Activated CD4-positive, alpha-beta T cell treated with anti-CD3 and anti-CD28 coated beads, Interleukin-2, amount 10 ng/mL, durations not matched to agents 24 days and 14 days (primary cell): ENCODE measurements around the gene BICC1. TPM values are rescaled to one million over a fixed set of nuclear protein-coding genes. Genes with fewer than 3 reads are reported as not detected.

Experiments used
- DNase-seq: peaks from one replicate; pipeline ENCODE4 v3.0.0; 2022
- H3K27ac Mint-ChIP-seq: one replicate; pipeline ENCODE4 v1.8.0; 2022; ENCODE audit warnings: mild to moderate bottlenecking, mixed read lengths
- H3K27me3 Mint-ChIP-seq: one replicate; pipeline ENCODE4 v1.8.0; 2022; ENCODE audit warnings: mixed read lengths
- H3K36me3 Mint-ChIP-seq: one replicate; pipeline ENCODE4 v1.8.0; 2022; ENCODE audit warnings: low read depth, mild to moderate bottlenecking, mixed read lengths
- H3K4me1 Mint-ChIP-seq: one replicate; pipeline ENCODE4 v1.8.0; 2021; ENCODE audit warnings: mixed read lengths
- H3K4me3 Mint-ChIP-seq: one replicate; pipeline ENCODE4 v1.8.0; 2022; ENCODE audit warnings: mild to moderate bottlenecking, moderate library complexity, mixed read lengths
- H3K9me3 Mint-ChIP-seq: one replicate; pipeline ENCODE4 v1.8.0; 2021; ENCODE audit warnings: mixed read lengths
- intact Hi-C: fragments of 100-400 bp; cut with micrococcal nuclease; formaldehyde crosslinking; loops from one replicate; pipeline ENCODE4 v1.15.1; 2023
- total RNA-seq: library from RNA; stranded (reverse); gene quantifications from 2 replicates; pipeline ENCODE4 v1.2.3, GENCODE V29; 2022

BICC1 gene
- total RNA-seq, 1 donor from 2014 or later: not detected

- Mint-ChIP-seq H3K27me3 (no peaks in the 10 kb centered on the region), H3K4me3 (no peak overlapping the region), H3K27ac (no peak overlapping the region), H3K9me3 (peaks cover 6% of the 10 kb centered on the region), H3K4me1 (no peaks in the 10 kb centered on the region), H3K36me3 (no peaks in the 10 kb centered on the region)
- intact Hi-C loops: no loop called here
- no peak for DNase-seq
These were observed 47.4 kb downstream of the BICC1 start for GRCh38 chr10:58560068-58560467.

GRCh38 chr10:58565271-58565670 lies 52.6 kb downstream of the BICC1 start:
- H3K27me3 Mint-ChIP-seq: no peaks in the 10 kb centered on the region
- peaks cover 6% of the 10 kb centered on the region for H3K9me3 Mint-ChIP-seq
- no peak for DNase-seq
- H3K4me1 Mint-ChIP-seq: no peaks in the 10 kb centered on the region
- no peak overlapping the region for H3K4me3 Mint-ChIP-seq
- H3K27ac Mint-ChIP-seq: no peak overlapping the region
- H3K36me3 Mint-ChIP-seq: no peaks in the 10 kb centered on the region
- intact Hi-C loops: no loop called here

DNA sequence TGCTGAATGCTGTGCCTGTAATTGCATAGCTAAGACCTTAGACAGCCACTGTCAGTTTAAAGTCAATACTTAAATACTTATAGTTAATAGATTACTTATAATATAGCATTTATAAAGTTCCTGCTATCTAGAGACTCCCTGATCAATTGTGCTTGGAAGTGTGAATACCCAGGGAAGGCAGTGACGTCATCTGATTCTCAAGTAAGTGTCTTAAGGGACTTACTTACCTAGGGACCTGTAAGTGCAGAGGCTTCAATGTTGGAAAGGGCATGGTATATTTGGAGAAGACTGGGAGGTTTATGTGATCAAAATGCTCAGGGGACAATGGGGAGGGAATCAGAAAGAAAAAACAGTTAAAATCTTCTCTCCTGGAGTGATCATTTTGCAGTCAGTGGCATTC lies 55.0 kb downstream of the BICC1 start:
- H3K27me3 Mint-ChIP-seq: no peaks in the 10 kb centered on the region
- peaks cover 2% of the 10 kb centered on the region for H3K9me3 Mint-ChIP-seq
- no peaks in the 10 kb centered on the region for H3K36me3 Mint-ChIP-seq
- DNase-seq: no peak
- no peak overlapping the region for H3K27ac Mint-ChIP-seq
- intact Hi-C loops: no loop called here
- no peak overlapping the region for H3K4me3 Mint-ChIP-seq
- H3K4me1 Mint-ChIP-seq: no peaks in the 10 kb centered on the region

GRCh38 chr10:58568428-58568935 lies 55.8 kb downstream of the BICC1 start:
- intact Hi-C loops: no loop called here
- H3K36me3 Mint-ChIP-seq: no peaks in the 10 kb centered on the region
- DNase-seq: no peak
- no peaks in the 10 kb centered on the region for H3K9me3 Mint-ChIP-seq
- H3K27ac Mint-ChIP-seq: no peak overlapping the region
- H3K27me3 Mint-ChIP-seq: no peaks in the 10 kb centered on the region
- no peaks in the 10 kb centered on the region for H3K4me1 Mint-ChIP-seq
- no peak overlapping the region for H3K4me3 Mint-ChIP-seq

DNA sequence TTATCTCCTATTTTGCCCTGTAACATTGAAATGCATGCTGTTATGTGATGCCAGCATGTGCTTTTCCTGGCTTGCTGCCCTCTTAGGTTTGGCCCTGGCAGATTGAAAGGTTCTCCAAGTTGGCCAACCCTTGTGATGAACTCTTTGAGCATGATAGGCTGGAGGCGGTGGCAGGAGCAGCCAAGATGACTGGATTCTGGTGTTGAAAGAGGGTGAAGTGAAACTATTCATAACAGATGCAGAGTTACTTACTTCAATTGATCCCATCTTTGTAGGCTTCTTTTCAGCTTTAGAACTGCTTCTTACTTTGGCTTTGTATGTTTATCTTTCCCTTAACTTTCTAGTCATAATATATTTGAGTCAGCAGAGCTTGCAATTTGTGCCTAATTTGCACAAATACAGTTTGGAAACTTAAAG lies 57.6 kb downstream of the BICC1 start:
- DNase-seq: no peak
- Mint-ChIP-seq H3K4me3 (no peak overlapping the region), H3K36me3 (no peaks in the 10 kb centered on the region), H3K9me3 (no peaks in the 10 kb centered on the region), H3K4me1 (no peaks in the 10 kb centered on the region), H3K27ac (no peak overlapping the region), H3K27me3 (no peaks in the 10 kb centered on the region)
- intact Hi-C loops: no loop called here

GRCh38 chr10:58570979-58571378 lies 58.3 kb downstream of the BICC1 start:
- intact Hi-C loops: no loop called here
- Mint-ChIP-seq H3K4me3 (no peak overlapping the region), H3K27me3 (no peaks in the 10 kb centered on the region), H3K36me3 (no peaks in the 10 kb centered on the region), H3K4me1 (no peaks in the 10 kb centered on the region), H3K9me3 (no peaks in the 10 kb centered on the region), H3K27ac (no peak overlapping the region)
- DNase-seq: no peak

- Mint-ChIP-seq H3K27ac (no peak overlapping the region), H3K27me3 (no peaks in the 10 kb centered on the region), H3K4me3 (no peak overlapping the region), H3K36me3 (no peaks in the 10 kb centered on the region), H3K4me1 (no peaks in the 10 kb centered on the region), H3K9me3 (no peaks in the 10 kb centered on the region)
- no peak for DNase-seq
- intact Hi-C loops: no loop called here
These were observed 60.5 kb downstream of the BICC1 start for GRCh38 chr10:58573144-58573543.

GRCh38 chr10:58574058-58574457 lies 61.4 kb downstream of the BICC1 start:
- intact Hi-C loops: no loop called here
- no peak overlapping the region for H3K27ac Mint-ChIP-seq
- no peaks in the 10 kb centered on the region for H3K9me3 Mint-ChIP-seq
- no peaks in the 10 kb centered on the region for H3K27me3 Mint-ChIP-seq
- no peak overlapping the region for H3K4me3 Mint-ChIP-seq
- DNase-seq: no peak
- no peaks in the 10 kb centered on the region for H3K4me1 Mint-ChIP-seq
- H3K36me3 Mint-ChIP-seq: no peaks in the 10 kb centered on the region

DNA sequence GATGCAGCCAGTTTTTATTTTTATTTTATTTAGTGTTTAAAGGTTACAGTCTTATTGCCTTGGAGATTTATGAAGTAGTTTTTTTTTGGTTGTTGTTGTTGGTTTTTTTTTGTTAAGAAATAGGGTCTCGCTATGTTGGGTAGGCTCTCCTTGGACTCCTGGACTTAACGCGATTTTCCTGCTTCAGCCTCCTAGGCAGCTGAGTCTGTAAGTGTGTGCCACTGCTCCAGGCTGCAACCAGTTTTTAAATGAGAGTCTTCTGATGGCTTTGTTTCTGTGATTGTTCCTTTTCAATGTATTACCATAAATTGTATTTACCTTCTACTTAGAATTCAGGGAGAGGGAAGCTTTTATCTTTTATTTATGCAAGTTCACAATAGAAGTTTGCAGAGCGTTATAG lies 62.8 kb downstream of the BICC1 start:
- no peaks in the 10 kb centered on the region for H3K36me3 Mint-ChIP-seq
- no peaks in the 10 kb centered on the region for H3K4me1 Mint-ChIP-seq
- no peaks in the 10 kb centered on the region for H3K9me3 Mint-ChIP-seq
- no peaks in the 10 kb centered on the region for H3K27me3 Mint-ChIP-seq
- DNase-seq: no peak
- H3K27ac Mint-ChIP-seq: no peak overlapping the region
- intact Hi-C loops: no loop called here
- no peak overlapping the region for H3K4me3 Mint-ChIP-seq

- intact Hi-C loops: no loop called here
- DNase-seq: no peak
- Mint-ChIP-seq H3K4me1 (no peaks in the 10 kb centered on the region), H3K27me3 (no peaks in the 10 kb centered on the region), H3K4me3 (no peak overlapping the region), H3K27ac (no peak overlapping the region), H3K36me3 (no peaks in the 10 kb centered on the region), H3K9me3 (no peaks in the 10 kb centered on the region)
These were observed 64.2 kb downstream of the BICC1 start for GRCh38 chr10:58576751-58577436.

- Mint-ChIP-seq H3K36me3 (no peaks in the 10 kb centered on the region), H3K4me1 (no peaks in the 10 kb centered on the region), H3K4me3 (no peak overlapping the region), H3K27ac (no peak overlapping the region), H3K27me3 (no peaks in the 10 kb centered on the region), H3K9me3 (no peaks in the 10 kb centered on the region)
- DNase-seq: no peak
- intact Hi-C loops: no loop called here
These were observed 64.7 kb downstream of the BICC1 start for GRCh38 chr10:58577437-58577777.

DNA sequence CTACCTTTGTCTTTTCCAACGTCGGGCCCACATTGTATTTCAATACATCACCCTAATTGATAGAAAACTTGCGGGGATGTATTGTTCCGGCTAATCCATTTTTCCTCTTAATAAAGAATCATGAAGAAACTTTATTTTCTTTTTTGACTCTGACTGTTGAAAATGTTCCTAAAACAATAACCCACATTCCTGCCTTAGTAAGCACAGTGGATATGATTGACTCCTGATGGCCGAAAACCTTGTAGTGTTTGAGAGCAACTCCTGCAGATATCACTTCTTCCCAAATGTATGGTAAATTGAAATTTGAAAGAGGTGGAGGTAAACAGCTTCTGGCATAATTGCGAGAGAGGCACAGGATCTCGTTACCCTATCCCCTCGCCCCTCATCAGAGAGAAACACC lies 65.7 kb downstream of the BICC1 start:
- no peak for DNase-seq
- H3K4me3 Mint-ChIP-seq: no peak overlapping the region
- H3K4me1 Mint-ChIP-seq: no peaks in the 10 kb centered on the region
- no peaks in the 10 kb centered on the region for H3K9me3 Mint-ChIP-seq
- intact Hi-C loops: no loop called here
- H3K27me3 Mint-ChIP-seq: no peaks in the 10 kb centered on the region
- no peak overlapping the region for H3K27ac Mint-ChIP-seq
- no peaks in the 10 kb centered on the region for H3K36me3 Mint-ChIP-seq

GRCh38 chr10:58579011-58579655 lies 66.5 kb downstream of the BICC1 start:
- no peak for DNase-seq
- Mint-ChIP-seq H3K27me3 (no peaks in the 10 kb centered on the region), H3K4me3 (no peak overlapping the region), H3K36me3 (no peaks in the 10 kb centered on the region), H3K4me1 (no peaks in the 10 kb centered on the region), H3K27ac (no peak overlapping the region), H3K9me3 (no peaks in the 10 kb centered on the region)
- intact Hi-C loops: no loop called here

- no peak overlapping the region for H3K4me3 Mint-ChIP-seq
- no peaks in the 10 kb centered on the region for H3K27me3 Mint-ChIP-seq
- DNase-seq: no peak
- no peaks in the 10 kb centered on the region for H3K4me1 Mint-ChIP-seq
- no peaks in the 10 kb centered on the region for H3K9me3 Mint-ChIP-seq
- no peaks in the 10 kb centered on the region for H3K36me3 Mint-ChIP-seq
- intact Hi-C loops: no loop called here
- H3K27ac Mint-ChIP-seq: no peak overlapping the region
These were observed 69.4 kb downstream of the BICC1 start for GRCh38 chr10:58582045-58582444.

GRCh38 chr10:58585435-58585834 lies 72.8 kb downstream of the BICC1 start:
- intact Hi-C loops: no loop called here
- Mint-ChIP-seq H3K36me3 (no peaks in the 10 kb centered on the region), H3K4me1 (no peaks in the 10 kb centered on the region)

More at GRCh38 chr10:58585435-58585834, 72.8 kb downstream of the BICC1 start:
- DNase-seq: no peak
- no peaks in the 10 kb centered on the region for H3K9me3 Mint-ChIP-seq
- no peak overlapping the region for H3K27ac Mint-ChIP-seq
- no peaks in the 10 kb centered on the region for H3K27me3 Mint-ChIP-seq
- no peak overlapping the region for H3K4me3 Mint-ChIP-seq
